NCI-H748 (cell line): ENCODE measurements around the gene EID1.
"Not testable (repeated sequence)": the region's sequence is repeated elsewhere in the genome, so short reads cannot be mapped to it uniquely, and the experiment has no call there.

Experiments used
- DNase-seq: peaks from one replicate; lab custom pipeline; 2025; ENCODE audit not compliant: unreplicated experiment; lab: John Stamatoyannopoulos, UW

The EID1 gene

DNA sequence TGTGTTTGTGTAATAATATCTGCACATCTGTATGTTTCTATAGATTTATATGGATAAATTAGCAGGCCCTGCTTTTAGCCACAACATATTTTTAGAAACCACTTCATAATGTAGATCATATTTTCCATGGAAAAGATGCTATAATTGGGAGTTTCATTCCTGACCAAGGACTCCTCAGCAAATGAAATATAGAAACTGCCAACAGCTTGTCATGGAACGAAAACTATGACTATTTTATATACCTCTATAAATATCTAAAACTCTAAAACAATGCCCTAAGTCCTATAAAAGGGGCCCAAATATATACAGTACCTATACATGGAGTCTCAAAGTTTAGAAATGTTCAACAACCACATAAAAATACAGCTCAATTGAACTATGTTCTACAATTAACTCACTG is 27.9 kb downstream of the EID1 start:
- no peak for DNase-seq

DNA sequence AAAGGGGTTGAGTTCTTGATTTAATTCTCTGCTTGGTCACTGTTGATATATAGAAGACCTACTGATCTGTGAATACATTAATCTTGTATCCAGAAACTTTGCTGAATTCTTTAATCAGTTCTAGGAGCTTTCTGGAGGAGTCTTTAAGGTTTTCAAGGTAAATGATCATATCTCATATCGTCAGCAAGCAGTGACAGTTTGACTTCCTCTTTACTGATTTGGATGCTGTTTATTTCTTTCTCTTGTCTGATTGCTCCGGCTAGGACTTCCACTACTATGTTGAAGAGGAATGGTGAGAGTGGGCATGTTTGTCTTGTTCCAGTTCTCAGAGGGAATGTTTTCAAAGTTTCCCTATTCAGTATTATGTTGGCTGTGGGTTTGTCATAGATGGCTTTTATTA is 31.4 kb downstream of the EID1 start:
- DNase-seq = not testable (repeated sequence)

DNA sequence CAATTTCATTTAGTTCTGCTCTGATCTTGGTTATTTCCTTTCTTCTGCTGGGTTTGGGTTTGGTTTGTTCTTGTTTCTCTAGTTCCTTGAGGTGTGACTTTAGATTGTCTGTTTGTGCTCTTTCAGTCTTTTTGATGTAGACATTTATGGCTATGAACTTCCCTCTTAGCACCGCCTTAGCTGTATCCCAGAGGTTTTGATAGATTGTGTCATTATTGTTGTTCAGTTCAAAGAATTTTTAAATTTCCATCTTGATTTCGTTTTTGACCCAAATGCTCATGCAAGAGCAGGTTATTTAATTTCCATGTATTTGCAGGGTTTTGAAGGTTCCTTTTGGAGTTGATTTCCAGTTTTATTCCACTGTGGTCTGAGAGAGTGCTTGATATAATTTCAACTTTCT is 32.6 kb downstream of the EID1 start:
- DNase-seq = not testable (repeated sequence)

DNA sequence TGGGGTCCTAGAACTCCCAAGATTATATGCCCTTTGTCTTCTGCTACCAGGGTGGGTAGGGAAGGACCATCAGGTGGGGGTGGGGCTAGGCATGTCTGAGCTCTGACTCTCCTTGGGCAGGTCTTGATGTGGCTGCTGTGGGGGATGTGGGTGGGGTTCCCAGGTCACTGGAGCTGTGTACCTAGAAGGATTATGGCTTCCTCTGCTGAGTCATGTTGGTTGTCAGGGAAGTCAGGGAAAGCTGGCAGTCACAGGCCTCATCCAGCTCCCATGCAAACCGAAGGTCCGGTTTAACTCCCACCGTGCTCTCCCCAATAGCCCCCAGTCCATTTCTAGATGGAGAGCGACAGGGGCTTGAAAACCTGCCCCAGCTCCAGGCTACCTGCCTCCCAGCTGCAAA is 35.2 kb downstream of the EID1 start:
- no peak for DNase-seq

DNA sequence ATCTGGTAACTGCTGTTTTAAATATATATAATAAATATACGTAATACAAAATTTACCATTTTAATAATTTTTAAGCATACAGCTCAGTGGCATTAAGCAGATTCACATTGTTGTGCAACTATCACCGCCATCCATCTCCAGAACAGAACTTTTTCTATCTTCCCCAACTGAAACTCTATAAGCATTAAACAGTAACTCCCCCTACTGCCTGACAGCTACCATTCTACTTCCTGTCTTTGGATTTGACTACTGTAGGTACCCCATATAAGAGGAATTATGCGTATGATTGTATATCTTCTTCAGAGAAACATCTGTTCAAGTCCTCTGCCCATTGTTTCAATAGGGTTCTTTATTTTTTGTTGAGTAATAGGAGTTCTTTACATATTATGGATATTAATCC is 36.8 kb downstream of the EID1 start:
- no peak for DNase-seq

DNA sequence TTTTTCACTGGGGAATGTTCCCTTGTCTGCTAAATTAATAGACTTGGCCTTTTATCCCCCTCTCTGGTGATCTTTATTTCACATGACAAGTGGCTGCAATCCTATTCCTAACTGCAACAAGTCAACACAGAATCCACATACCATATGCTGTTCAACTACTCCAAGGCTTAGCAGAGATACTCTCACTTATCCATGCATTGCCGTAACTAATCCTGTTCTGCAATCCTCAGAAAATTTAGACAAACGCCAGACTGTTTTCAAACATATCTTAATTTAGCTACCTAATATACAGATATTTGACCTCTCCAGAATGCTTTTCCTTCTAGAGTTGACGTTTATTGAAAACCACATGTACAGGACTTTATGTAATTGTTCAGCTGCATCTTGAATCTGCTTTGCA is 37.9 kb downstream of the EID1 start:
- DNase-seq = no peak

DNA sequence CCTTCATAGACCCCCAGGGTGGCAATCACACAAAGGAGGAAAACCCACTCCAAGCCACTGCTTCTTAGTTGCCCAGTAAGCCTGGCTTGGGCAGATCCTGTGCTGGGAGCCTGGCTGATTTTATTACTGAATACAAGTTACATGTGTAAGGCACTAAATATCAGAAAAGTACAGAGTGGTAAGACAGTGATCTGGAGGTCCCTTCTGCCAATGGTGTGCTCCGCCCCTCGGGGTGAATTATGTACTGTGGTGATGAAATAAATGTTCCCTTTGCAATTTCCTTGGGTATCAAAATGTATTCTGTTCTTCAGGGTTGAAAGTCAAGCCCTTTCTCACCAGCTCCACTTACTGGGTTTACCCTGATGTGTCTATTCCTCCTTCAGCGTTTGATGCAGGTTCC is 38.8 kb downstream of the EID1 start:
- DNase-seq = no peak

DNA sequence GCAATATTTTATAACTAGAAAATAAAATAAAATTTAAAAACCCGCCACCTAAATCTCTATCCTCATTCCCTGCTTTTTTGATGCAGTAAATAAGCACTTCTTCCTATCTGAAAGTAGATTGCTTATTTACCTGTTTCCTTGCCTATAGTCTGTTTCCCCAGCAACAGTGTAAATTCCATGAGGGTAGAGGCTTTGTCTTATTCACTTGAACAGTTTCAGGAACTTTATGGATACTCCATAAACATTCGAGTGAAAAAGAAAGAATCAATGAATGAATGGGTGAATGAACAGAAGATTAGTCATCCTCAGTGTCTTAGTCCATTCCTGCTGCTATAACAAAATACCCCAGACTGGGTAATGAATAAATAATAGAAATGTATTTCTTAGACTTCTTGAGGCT is 44.1 kb downstream of the EID1 start:
- DNase-seq = no peak

DNA sequence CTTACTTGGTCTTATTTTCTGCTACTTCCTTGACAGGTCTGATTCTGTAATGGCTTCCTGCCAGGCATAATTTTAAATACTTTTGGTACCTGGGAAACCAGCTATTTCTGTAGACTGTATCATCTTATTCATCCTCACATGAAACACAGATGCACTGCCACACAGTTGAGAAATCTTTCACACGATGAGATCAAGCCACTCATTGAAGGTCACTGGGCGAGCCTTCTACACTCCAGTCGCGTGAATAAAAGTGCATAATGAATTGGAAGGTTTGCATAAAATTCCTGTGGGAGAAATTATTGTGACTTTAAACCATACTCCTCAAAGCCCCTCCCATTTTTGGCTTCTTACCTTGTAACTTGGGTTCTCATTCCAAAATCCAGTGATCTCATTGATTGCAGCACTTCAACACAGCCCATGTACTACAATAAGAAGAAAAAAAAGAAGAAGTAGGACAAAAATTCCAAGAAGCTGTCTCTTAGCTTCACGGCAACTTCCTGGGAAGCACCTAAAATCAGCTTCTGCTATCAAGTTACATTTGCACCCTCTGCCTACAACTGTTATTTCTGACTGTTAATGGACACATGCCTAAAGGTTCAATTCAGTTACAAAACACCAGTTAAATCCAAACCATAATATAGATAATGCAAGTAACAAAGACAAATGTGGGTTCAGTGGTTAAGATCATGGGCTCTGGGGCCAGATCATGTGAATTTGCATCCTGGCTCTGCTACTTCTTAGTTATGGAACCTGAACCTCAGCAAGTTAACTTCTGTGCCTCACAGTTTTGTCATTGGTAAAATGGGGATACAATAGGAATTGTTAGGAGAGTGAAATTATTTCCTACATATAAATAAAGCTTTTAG is 46.8 kb downstream of the EID1 start:
- DNase-seq = no peak

DNA sequence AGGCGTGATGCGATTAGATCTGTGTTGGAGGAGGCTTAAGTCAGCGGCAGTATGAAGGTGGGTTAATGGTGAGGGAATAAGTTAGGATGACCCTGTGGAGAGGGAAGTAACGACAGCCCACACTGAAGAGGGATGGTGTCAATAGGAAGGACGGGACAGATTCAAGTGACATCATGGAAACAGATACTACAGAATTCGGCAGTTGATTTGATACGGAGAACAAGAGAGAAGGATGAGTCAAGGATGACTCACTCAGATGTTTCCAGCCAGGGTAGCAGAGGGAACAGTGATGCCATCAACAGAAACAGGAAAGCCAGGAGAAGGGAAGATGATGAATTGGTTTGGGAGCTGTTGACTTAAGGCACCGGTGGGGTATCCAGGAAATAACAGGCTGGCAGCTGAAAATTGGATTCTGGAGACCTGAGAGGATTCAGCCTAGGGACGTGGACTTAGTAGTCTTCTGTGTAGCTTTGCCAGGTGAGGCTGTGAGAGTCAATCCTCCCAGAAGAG is 47.8 kb downstream of the EID1 start:
- DNase-seq = peak; percentile 13

DNA sequence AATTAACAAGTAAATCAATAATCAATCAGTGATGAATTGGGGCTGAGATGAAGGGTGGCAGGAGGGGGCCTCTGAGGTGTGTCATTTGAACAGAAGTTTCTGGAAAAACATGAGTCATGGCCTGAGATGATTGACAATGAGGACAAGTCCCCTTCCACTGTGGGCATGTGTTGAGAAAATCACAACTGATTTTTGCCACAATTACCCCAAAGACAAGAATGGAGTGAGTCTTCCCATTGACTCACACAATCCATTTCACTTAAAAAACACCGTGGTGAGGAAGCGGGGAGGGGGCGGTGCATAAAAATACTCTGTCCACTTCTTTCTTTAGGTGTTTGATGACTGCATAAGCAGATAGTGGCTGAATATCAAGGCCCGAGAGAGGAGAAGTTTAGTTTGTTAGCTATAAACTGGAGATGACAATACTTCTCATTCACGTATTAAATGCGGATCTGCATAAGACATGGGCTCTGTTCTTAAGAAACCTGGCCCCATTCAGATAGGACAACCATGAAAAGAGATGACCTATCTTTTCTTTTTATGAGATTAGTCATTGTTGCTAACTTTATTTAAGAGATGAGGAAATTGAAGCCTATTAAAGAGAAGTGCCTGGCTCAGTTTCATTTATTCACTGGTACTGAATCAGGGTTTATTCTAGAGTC is 51.1 kb downstream of the EID1 start:
- DNase-seq = no peak

DNA sequence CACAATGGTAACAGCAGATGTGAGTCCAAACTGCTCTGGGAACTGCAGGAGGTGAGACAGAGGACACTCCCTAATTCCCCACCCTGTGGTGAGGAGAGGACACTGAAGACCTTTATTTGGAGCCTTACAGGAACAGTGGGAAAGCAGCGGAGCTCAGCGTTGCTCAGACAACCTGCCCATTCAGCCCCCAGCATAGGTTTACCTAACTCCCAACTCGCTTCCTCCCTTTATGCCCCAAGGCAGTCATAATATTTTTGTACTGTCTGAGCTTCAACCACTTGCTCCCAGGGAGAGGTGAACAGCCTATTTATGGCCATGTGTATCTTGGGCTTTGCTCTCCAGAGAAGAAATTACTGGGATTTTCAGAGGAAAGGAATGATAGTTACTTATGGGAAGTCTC is 51.7 kb downstream of the EID1 start:
- DNase-seq = peak; percentile 7
